DMS153 (cell line): ENCODE results near the gene MEF2C.
"Not testable (repeated sequence)": the region's sequence is repeated elsewhere in the genome, so short reads cannot be mapped to it uniquely, and the experiment has no call there.

Experiments used
- DNase-seq: peaks from one replicate; lab custom pipeline; 2025; lab: John Stamatoyannopoulos, UW

MEF2C gene

DNA sequence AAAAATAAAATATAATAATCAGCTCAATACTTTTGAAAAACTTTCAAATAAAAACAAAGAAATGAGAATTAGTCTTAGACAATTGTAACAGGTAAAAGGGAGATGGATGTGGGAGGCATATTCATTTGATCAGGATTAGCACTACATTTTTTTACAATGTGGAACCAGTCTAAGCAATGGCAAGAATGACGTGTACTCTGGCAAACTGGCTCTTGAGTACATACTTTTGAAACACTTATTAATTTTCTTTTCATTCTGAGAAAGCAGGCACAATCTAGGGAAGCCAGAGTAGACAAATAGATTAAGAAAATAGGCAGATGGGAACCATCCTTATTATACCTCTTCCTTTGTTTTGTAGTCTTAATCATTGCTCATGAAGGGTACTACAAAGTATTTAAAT is 79.7 kb downstream of the MEF2C start:
- no peak for DNase-seq

DNA sequence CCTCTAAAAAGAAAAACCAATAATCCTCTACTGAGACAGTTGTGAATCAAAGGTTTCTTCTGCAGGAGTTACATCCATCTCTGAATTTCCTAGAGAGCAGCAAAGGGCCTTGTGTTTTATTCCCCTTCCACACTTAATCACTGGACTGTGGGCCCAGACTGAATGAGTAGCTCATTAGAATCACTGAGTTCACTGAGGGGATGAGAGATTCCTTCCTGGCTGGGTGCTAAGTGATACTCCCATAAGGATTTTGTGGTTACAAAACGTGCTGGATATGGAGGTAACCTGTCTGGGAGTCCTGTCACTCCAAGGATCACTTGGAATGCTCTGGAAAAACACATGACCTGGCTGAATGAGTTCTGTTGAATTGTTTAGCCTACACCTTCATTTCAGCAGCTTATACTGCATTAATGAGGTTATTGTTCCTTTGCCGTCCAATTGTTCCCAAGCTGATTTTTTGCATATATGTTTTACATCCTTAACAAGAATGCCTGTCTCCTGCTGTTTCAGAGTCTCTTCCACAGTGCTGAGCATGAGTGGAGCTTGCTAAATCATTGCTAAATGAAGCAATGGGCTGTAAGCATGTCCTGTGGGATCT is 82.9 kb downstream of the MEF2C start:
- DNase-seq: no peak

DNA sequence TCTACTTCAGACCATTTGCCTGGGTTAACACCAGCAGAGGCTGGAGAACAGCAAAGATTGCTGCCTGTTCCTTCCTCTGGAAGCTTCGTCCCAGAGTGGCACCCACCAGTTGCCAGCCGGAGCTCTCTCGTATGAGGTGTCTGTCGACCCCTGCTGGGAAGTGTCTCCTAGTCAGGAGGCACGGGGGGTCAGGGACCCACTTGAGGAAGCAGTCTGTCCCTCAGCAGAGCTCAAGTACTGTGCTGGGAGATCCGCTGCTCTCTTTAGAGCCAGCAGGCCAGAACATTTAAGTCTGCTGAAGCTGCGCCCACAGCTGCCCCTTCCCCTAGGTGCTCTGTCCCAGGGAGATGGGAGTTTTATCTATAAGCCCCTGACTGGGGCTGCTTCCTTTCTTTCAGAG is 84.1 kb downstream of the MEF2C start:
- DNase-seq: not testable (repeated sequence)

DNA sequence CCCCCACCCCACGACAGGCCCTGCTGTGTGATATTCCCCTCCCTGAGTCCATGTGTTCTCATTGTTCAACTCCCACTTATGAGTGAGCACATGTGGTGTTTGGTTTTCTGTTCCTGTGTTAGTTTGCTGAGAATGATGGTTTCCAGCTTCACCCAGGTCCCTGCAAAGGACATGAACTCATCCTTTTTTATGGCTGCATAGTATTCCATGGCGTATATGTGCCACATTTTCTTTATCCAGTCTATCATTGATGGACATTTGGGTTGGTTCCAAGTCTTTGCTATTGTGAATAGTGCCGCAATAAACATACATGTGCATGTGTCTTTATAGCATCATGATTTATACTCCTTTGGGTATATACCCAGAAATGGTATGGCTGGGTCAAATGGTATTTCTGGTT is 89.2 kb downstream of the MEF2C start:
- DNase-seq: not testable (repeated sequence)

DNA sequence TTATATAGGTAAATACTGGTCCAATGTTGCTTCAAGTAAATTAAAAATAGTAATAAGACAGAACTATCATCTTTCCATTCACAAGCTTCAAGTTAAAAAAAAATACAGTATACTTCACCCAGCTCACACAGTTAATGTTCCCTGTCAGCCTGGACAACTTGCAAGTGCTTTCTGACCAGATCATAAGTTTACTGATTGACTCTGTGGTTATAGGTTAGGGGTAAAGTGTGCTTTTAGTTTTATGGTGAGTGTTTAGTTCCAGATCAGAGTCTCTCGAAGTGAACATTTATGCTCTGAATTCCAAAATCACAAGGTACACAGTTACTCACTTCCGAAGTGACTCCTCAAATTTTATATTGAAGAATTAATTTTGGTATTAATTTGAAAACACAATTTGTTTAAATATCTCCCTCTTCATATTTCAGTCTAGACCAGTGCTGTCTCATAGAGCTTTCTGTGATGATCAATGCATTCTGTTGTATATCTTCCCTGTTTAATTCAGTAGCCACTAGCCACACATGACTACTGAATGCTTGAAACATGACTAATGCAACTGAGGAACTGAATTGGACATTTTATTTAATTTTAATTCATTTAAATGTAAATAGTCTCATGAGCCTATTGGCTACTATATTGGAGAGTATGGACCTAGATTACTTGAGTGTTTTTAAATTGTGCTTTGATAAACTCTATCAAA is 90.7 kb downstream of the MEF2C start:
- DNase-seq: no peak

DNA sequence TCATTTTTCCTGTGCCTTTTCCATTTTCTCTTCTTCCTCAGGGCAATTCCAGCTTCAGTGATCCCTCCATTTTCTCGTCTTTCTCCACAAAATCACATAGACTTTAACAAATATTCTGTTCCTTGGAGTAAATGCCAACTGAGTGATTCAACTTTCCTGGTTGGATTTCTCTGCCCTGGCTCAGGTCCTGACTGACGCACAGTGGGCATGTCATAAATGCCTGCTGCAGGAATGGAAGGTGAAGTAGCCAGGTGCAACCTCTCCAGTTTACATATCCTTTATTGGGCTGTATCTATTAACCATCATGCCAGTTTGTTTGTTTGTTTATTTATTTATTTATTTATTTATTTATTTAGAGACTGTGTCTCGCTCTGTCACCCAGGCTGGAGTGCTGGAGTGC is 95.1 kb downstream of the MEF2C start:
- no peak for DNase-seq

DNA sequence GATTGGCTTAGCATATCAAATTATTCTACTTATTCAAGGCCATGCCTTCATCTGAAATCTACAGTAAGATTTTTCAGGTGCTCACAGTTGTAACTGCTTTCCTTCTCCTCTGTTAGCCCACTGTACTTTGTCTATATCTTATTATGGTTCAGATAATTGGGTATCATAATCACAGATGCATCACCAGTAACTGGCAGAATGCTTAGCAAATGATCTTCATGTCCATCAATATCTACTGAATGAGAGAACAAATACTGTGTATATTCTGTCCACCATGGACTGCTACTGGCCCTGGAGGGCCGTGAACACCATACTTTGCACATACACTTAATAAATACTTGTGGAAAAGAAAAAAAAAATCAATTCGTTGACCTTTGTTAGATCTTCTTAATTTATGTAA is 96.2 kb downstream of the MEF2C start:
- no peak for DNase-seq

DNA sequence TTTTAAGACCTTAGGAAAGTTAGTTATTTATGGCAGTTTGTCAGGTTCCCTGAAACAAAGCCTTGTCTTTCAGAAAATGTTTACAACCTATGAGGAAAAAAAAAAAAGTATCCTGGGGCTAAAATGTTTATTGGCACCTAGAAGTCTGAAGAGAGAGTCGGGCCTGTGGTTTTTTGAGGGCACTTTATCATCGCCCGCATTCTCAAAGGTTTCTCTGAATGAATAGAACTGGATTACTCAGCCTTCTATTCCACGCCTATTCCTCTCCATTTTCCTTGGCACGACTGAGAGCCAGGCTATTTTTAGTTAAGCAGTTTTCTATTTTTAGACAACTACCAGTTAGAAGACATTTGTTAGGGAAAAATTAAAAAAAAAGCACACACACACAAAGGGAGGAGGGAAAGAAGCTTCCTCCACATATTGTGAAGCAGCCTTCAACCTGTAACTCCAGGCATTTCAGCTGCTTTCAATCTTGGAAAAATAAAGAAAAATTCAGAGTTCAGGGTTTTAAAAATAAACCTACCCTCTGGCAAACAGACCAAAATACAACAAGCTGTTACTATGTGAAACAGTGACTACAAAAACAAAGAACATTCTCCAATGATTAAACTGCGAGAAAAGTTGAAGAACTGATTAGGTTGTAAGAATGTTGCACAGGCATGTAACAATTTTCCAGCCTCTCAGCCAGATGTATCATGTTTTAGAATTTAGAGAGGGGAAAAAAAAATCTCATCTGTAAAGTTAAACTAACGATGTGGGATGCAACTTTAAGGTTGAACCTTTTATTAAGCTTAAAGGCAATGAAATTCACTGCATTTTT is 97.0 kb downstream of the MEF2C start:
- peak; percentile 26 for DNase-seq

DNA sequence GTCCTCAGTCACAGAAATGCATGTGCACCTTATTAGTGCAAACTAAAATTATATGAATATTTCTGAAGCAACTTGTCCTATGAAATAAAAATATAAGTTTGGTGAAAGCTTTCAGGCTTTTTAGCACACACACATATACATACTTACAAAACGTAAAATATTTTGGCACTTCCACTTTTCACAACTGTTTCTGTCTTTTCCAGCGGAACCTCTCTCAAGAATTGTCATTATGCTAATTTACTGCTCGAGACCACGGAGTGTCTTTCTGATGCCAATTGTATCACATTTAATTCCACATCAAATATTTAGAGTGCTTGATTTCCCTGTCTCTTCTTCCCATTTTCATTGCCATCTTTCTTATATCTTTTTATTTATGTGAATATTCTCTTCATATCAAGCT is 100.4 kb downstream of the MEF2C start:
- DNase-seq: no peak

DNA sequence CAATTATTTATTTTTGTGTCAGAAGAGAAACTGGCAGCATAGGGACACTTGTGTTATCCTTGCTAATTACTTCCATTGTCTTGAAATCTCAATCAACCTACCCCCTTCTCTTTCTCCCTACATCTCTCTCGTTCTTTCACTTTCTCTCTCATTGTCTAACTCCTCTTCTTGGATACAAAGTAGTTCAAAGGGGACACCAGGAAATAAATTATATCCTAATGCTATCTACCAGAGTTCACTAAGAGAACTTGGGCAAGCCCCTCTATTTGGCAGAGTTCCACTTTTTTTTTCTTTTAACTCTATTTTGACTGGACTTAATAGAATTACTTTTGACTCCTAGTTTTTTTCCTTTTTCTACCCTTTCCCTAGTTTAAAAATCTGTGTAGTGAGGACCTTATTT is 102.2 kb downstream of the MEF2C start:
- no peak for DNase-seq

DNA sequence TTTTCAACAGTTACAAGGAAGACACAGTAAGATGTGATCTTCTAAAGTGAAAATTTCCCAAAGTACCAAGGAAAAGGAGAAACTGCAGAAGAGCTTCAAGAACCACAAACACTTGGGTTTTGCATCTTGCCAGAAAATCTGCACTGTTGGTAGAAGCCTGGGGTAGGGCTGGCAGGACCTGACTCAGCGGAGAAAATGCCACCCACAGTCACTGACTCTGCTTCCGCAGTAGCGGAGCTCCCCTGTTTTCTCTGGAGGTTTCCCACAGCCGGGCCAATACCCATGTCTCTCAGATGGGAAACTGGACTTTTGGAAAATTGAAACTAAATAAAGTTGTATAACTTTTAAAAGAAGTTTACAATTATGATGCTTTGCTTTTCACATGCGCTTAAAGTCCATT is 104.2 kb downstream of the MEF2C start:
- DNase-seq: no peak

DNA sequence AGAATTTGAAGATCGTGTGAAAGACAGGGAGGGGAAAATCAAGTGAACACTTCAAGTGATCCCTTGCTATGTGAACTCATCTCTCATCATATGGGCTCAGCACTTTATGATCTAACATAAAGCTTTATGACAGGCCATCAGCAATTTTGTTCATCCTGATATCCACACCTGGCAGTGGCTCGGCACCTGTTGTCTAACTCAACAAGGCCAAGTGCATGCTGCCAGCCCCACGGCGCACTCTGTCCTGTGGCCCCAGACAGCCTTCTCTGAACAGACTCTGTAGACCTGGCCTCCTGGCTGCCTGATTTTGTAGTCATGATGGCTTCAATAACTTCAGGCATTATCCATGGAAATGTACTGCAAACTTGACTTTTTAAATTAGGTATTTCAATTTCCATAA is 106.3 kb downstream of the MEF2C start:
- DNase-seq: no peak

DNA sequence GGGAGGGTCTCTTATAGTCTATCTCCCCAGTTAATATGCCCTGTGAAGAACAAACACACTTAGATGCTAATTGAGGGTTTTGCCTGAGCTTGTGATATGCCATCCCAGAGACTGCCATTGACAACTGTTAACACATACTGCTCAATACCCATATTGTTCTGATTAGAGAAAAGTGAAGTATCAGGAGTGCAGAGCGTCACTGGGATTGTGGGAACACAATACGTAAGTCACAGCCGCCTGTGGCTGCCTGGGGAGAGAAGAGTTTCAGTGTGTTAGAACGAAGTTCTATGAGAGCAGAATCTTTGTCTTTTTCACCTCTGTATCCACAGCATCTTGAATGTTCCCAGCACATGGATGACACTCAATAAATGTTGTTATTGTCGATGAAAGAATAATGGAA is 110.2 kb downstream of the MEF2C start:
- DNase-seq: no peak

DNA sequence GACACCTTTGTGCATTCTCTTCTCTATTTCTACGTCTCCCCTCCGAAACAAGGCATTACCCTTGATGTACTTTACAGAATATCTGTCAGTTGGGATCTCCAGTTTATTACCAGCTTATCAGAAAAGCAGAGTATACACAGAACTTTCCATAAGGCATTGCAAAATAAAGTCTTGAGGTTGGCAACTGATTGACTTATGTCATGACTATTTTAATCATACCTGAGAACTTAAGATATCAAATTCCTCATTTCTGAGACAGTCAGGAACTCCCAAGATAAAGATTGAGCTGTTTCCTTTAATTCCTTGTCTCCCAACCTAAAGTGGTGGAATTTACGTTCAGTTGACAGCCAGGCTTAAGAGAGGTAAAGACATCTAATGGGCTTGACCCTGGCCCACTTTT is 110.9 kb downstream of the MEF2C start:
- DNase-seq: no peak

DNA sequence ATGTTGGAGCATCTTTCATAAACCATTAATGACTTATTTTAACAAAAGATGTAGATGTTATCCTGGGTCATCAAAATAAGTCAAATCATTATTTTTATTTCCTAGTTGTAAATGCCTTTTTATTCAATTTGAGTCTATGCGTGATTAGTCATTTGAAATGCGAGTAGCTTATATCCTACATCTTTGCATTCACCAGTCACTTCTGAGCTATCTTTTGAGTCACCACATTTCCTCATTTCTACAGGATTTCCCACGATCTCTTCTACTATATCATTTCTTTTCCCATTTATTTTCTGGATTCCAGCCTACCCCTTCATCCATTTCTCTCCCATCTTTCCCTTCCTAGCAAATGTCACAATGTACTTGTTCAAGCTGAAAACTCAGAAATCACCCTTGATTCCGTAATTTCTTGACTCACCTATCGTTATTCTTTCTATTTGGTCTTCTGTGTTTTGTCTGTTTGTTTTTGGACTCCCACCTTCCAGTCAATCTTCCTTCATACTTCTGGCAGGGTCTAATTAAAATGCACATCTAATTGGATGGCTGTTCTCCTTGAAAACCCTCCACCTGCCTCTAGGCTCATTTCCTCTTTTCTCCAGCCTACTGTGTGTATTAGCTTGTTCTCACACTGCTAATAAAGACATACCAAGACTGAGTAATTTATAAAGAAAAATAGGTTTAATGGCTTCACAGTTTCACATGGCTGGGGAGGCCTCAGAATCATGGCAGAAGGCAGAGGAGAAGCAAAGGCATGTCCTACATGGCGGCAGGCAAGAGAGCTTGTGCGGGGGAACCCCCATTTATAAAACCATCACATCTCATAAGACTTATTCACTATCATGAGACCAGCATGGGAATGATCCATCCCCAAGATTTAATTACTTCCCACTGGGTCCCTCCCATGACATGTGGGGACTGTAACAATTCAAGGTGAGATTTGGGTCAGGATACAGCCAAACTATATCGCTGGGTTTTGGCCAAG is 112.4 kb downstream of the MEF2C start:
- DNase-seq: no peak

DNA sequence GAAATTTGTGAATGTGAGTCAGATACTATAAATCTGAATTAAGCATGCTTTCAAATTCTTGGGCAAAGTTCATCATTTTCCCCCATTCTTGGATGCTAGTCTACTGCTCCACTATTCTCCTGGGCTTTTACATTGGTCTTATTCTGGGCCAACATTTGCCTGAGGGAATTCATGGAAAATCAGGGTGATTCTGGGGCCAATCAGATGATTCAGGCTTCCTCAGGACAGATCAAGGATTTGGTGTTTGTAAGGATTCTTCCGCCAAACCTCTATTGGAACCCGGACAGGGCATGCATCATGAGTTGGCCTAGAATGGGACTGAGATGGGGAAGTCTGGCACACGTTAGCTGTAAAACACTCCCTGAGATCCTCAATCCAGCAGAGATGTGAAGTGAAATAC is 113.8 kb downstream of the MEF2C start:
- no peak for DNase-seq

DNA sequence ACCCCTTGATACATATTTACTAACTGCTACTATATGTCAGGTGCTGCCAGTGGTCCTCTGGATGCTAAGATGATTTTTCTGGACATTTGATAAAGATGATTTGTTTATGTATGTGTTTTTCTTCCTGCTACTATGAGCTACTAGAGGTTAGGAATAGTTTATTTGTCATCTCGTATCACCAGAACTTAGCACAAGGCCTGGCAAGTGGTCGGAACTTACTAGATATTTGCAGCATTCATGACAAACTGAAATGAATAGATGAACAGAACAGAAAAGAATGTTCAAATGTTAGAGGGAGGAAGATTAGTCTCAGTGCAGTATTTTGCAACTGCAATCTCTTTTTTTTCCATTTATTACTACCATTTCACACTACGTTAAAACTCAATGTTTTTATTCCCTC is 114.6 kb downstream of the MEF2C start:
- DNase-seq: no peak

DNA sequence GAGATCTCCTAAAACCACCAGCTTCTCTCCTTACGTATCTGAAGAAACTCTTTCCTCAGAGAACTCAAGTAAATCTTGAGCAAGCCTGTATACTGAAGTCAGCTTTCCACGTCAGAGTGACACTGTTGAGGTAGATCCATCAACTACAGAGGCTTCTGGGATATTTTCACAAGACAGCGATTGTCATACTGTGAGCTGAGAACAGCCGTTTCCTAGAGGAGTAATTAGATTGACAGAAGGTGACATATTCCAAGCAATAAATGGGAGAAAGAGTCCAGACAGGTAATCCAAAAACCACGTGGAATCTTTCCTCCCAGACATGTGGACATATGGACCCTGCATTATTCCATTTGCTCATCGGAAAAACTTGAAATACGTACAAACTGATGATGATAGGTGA is 117.2 kb downstream of the MEF2C start:
- DNase-seq: no peak

DNA sequence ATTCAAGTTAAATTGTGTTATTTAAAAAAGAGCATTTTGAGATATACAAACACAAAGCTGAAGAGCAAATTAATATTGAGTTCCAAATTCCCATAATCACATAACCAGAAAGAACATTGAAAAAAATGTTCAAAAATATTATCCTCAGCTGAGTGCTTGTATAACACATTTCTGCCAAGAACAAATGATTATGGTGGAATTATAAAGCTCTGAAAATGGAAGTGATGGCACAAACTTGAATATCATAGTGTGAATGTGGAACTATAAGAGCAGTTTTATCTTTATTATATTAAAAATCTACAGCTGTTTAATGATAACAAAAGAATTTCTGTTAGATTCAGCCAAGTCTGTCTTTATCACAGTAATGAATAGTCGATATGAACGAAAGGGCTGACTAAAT is 117.8 kb downstream of the MEF2C start:
- no peak for DNase-seq

DNA sequence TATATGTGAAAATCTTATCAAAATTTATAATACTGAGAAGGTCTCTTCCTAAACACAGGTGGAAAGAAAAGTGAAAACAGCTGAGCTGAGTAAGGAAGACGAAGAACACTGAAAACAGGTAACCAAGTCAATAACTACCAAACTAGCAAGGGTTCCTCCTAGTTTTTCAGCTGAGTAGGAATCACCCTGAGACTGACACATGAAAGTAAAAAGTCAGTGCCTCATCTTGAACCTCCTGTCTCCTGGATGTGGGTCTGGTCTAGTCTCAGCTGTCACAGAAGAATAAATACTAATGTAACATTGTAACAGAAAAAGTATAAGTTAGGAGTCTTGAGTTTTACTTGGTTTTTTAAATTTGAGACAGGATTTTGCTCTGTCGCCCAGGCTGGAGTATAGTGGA is 121.0 kb downstream of the MEF2C start:
- no peak for DNase-seq

DNA sequence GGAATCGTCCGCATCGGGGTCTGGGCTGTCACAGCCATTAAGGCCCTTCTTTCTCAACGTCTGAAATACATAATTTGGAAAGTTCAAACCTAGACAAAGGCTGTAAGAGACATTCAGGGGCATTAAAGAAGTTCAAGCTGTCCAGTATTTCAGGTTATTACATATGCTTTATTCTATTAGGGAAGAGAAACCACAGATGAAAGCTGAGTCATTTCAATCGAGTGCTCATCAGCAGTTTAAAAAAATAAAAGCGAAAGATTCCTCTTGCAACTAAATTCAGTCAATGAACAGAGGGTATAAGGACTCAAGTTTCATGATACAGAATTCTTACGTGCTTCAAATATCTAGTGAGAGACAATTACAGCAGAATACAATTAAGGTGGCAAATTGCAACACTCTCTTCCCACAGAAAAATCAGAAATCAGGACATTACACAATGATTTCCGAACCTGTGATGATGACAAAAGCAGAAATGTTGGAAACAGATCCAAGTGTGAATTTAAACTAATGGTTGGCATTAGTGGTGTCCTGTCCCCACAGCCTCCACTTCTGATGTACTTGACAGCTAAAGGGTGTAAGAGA is 121.6 kb downstream of the MEF2C start:
- DNase-seq: no peak

DNA sequence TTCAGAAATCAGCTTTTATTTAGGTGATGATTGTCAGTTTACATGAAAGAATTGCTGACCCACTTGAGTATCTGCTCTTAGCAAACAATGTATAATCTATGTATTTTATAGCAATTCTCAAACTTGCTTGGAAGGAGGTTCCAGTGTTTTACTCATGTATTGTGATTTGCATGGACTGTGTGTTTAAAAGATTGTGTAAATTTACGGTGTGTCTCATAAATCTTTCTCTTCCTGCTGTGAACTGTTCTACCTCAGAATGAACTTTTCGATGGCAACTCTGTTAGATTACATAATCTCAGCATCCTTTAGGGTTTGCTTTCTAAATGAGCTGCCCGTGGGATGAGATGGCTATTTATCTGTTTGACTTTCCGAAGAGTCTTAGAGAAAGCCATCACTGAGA is 122.5 kb downstream of the MEF2C start:
- no peak for DNase-seq
